GM21723 (cell line): Measurements from ENCODE around the gene CDK3.

ENCODE experiments used
- ATAC-seq: cut with Tn5 transposase; IDR thresholded peaks from one replicate; pipeline ENCODE4 v1.9.1; 2021; ENCODE audit warnings: mild to moderate bottlenecking, moderate library complexity; ENCODE audit not compliant: unreplicated experiment

Gene CDK3

DNA sequence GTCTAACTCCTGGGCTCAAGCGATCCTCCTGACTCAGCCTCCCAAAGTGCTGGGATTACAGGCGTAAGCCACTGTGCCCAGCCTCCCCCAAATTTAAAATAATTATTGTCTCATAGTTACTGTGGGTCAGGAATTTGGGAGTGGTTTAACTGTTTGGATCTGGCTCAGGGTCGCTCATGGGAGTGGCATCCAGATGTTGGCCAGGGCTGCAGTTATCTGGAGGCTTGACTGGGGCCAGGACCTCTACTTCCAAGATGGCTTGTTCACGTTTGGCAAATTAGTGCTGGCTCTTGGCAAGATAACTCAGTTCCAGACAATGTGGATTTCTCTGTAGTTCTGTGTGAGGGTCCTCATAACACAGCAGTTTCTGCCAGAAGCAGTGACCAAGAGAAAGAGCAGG lies 13.6 kb upstream of the CDK3 start:
- ATAC-seq = no peak

DNA sequence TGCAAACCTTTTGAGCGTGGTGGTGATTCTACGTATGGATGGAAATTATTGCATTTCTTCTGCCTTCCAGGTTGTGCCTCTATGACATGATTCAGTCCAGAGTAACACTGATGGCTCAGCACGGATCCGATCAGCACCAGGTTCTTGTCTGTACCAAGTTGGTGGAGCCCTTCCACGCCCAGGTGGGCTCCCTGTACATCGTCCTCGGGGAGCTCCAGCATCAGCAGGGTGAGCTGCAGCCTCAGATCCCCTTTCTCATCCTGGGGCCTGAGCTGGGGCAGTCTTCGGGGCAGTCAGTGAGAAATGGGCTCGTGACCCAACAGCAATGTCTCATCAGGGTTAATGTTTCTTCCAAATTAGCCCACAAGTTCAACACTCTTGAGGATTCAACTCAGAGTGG lies 9.3 kb upstream of the CDK3 start:
- ATAC-seq = no peak

DNA sequence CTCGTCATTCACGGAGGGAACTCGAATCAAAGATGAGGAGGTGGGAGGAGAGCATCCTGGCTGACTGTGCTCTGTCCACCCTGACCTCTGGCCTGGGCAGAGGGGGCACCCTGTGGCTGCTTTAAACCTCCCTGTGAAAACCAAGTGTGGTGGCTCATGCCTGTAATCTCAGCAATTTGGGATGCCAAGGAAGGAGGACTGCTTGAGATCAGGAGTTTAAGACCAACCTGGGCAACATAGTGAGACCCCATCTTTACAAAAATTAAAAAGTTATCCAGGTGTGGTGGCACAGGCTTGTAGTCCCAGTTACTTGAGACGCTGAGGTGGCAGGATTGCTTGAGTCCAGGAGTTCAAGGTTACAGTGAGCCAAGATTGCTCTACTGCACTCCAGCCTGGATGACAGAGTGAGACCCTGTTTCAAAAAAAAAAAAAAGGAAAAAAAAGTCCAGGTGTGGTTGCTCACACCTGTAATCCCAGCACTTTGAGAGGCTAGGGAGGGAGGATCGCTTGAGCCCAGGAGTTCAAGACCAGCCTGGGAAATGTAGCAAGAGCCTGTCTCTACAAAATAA lies 5.8 kb upstream of the CDK3 start:
- no peak for ATAC-seq

DNA sequence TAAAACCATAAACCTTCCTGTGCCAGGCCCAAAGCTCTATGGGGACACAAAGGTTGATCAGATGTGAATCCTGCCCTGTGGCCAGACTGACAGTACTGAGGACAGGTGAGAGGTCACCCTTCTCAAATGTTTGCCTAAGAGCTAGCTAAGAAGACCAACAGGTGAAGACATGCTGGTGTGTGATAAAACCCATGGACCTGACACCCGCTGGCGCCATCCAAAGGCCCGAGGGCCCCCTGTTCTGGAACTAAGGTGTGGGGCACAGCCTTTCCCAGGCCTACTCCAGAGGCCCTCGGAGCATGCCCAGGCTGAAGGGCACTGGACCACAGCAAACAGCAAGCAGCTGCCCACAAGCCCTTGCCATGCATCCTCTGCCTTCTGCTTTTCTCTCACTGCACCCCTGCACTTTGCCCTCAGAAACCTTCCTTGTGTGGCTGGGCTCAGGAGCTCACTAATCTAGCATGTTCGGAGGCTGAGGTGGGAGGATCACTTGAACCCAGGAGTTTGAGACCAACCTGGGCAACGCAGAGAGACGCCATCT lies 5.2 kb upstream of the CDK3 start:
- no peak for ATAC-seq

DNA sequence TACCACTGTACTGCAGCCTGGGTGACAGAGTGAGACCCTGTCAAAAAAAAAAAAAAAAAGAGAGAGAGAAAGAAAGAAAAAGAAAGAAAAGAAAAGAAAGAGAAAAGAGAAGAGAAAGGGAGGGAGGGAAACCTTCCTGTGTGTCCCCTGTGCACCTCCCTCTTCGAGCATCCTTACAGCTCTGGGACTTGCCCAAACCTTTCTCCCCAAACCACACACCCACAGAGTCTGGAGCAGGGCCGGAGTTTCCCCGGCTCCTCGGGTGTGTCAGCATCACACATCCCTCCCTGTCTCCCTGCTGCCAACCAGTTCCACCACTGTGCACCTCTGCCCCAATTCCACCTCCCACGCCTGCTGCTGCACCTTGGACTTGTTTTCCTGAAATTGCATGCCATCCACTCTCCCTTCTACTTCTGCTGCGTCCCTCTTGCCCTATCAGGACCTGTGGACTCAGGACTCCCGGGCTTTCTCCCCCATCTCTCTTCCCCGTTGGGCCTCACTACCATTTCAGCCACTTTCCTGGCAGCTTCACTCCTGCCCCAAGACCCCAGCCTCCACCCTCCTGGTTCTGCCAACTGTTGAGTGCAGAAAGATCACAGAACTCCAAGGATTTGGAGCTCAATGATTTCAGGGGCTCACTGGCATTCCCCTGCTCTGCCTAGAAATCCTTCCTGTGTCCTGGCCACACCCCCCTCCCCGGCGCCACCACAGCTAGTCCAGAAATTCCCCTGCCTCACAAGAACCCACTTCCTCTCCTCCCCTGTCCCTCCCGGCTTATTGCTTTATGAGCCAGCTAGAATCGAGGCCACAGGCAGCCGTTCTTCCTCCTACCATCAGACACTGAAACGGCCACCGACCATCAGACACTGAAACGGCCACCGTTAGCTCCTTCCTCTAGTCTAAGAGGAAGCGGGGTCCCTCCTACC lies 3.7 kb upstream of the CDK3 start:
- no peak for ATAC-seq

DNA sequence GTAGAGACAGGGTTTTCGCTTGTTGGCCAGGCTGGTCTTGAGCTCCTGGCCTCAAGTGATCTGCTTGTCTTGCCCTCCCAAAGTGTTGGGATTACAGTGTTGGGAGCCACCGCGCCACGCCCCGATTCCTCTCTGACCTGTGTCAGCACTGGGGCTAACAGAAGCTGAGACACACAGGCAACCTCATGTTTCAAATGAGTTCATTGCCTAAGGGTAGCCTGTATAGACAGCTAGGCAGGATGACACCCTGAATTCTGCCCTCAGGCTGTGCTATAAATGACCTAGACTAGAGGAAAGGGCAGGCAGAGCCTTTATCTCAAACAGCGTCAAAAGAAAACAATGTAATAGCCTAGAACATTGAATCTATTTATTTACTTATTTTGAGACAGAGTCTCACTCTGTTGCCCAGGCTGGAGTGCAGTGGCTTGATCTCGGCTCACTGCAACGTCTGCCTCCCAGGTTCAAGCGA lies 2.3 kb upstream of the CDK3 start:
- no peak for ATAC-seq

DNA sequence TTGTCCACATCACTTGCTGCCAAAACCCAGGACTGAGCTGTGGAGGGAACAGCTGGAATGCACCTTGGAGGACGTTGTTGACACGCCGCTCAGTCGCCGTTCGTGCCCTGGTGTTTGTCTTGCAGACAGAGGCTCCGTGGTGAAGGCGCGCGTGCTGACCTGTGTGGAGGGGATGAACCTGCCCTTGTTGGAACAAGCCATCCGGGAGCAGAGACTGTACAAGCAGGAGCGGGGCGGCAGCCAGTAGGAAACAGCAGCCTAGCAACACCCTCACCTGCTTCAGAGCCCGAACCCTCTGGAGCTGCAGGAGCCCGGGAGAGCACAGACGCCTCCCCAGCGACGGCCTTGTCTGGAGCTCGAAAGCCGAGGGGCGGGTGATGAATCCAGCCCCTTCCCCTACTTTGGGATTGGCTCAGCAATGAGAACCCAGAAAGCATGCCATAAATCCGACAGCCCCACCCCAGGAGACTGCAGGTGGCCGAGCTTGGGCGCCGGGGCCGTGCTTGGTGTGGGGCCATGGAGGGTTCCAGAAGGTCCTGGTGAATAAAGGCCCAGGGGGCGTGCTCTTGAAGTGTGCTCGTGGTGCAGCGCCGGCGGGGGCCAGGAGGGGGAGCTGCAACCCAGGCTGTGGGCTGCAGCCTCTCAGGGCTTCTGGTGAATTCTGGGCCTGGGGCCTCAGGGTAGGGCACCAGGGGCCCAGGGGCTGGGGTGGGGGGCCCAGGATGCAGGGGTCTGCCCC lies 470 bp upstream of the CDK3 start:
- ATAC-seq = no peak

DNA sequence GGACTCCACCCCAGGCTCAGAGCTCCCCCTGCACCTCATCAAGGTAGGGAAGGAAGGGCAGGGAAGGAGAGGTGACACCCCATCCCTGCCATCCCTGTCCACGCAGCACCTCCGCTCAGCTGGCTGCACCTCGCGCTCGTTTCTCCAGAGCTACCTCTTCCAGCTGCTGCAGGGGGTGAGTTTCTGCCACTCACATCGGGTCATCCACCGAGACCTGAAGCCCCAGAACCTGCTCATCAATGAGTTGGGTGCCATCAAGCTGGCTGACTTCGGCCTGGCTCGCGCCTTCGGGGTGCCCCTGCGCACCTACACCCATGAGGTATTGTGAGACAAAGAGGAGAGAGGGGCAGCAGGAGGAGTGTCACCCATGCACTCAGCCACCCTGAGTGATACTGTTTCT lies 1.4 kb downstream of the CDK3 start:
- ATAC-seq = no peak

DNA sequence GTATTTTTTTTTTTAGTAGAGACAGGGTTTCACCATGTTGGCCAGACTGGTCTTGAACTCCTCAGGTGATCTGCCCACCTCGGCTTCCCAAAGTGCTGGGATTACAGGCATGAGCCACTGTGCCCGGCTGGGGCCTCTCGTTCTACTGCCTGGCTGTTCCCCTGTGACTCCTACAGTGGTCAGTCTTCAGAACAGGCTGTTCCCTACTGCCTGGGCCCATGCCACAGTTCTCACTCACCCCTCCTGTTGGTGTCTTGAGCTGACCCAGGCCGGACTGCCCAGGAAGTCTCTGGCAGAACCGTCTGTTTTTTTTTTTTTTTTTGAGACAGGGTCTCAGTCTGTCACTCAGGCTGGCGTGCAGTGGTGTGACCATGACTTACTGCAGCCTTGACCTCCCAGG lies 3.3 kb downstream of the CDK3 start:
- no peak for ATAC-seq

DNA sequence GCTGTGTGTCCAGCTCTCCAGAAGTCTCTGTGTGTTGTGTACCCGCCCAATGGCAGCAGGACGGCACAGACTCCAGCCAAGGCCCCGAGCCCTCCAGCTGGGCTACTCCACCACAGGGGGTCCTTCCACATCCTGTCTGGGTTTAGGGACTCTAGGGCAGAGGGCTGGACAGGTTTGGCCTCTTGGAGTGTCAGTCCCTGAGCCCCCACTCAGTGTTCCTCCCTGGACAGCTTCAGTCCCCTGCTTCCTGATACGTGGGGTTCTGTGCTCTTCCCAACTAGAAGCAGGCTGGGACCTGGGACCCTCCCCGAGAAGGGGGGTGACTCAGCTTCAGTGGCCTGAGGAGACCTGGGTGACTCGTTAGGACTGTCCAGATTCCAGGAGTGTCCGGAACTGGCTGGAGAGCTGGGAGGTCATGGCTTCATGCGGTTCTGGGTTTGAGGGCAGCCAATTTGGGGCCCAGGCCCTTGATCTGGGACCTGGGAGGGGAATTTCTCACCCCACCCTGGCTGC lies 4.2 kb downstream of the CDK3 start:
- no peak for ATAC-seq

DNA sequence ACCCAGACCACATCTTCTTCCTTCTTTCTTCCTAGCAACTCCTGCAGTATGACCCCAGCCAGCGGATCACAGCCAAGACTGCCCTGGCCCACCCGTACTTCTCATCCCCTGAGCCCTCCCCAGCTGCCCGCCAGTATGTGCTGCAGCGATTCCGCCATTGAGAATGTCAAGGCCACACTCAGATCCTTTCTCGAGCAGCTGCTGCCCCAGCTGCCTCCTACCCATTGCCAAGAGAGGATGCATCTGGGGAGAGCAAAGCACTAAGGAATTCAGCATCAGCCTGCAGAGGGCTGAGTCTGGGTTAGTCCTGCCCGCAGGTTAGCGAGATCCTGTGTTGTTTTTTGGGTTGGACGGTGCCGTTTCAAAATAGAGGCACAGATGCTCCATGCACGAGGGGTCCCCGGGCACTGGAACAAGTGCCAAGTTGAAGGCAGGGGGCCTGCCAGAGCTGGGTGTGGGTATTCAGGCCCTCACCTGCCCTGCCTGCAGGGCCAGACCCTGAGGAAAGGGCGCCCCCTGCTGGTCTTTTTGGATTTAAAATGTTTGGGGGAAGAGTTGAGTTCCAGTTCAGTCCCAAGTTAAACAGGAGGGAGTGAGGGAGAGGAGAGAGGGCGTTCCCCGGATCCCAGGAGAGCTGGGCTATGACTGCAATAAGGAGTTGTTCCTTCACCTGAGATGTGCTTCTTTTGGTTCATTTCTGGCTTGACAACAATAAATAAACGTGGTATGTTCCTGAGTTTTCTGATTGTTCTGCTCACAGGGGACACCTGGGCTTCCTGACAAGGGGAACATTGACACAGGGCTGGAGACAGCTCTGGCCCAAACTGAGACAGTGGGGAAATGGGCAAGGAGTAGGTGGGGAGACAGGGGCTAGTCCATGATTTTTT lies 4.9 kb downstream of the CDK3 start:
- no peak for ATAC-seq

DNA sequence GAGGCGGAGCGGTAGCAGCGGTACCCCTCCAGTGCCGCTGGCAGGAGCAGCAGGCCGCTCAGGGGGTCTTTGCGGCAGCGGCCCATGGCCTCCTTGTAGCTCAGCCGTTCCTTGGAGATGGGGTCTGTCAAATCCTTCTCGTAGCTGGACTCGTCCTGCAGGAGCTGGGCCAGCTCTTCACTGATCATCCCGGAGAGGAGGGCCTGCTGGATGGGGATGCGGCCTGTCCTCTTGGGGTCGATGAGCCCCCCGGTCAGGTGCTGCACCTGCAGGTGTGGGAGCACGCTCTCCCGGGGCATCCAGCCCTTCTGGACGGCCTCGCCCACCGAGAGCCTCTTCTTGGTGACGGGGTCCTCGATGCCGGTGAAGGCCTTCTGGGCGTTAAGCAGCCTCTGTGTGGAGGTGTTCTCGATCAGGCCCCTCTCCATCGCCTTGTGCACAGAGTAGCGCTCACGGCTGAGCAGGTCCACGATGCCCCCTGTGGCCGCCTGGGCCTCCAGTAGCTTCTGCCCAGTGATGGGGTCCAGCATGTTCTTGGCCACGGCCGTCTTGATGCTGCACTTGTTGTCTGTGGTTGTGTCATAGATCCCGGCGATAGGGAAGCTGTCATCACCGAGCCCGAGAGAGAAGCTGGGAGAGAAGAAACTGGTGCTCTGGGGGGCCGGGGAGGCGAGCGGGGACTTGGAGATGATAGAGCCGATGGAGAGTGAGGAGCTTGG lies 6.6 kb downstream of the CDK3 start:
- ATAC-seq = no peak

DNA sequence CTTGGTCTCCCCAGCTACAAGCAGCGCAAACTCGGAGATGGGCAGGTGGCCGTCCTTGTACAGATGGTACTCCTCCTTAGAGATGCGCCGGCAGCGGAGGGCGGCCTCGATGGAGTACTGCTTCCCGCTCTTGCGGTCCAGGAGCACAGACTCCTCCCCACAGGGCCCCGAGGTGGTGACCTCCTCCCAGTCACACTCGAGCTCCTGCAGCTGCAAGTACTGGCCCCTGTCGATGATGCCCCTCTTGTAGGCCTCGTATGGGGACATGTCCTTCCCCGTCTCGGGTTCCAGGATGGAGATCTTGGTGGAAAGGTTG lies 7.2 kb downstream of the CDK3 start:
- no peak for ATAC-seq

DNA sequence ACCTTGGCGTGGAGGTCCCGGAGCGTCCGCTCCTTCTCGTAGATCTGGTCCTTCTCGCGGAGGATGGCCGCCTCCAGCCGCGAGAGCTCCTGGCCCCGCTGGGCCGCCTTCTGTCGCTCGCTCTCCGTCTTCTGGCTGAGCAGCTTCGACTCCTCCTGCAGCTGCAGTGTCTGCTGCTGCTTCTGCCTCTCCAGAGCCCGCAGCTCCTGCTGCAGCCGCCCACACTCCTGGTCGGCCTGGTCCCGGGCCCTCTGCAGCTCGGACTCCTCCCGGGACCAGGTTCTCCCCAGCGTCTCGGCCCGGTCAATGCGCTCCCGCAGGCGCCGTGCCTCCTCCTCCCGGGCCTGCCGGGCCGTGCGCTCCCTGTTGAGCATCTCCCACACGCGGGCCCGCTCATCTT lies 7.6 kb downstream of the CDK3 start:
- no peak for ATAC-seq

DNA sequence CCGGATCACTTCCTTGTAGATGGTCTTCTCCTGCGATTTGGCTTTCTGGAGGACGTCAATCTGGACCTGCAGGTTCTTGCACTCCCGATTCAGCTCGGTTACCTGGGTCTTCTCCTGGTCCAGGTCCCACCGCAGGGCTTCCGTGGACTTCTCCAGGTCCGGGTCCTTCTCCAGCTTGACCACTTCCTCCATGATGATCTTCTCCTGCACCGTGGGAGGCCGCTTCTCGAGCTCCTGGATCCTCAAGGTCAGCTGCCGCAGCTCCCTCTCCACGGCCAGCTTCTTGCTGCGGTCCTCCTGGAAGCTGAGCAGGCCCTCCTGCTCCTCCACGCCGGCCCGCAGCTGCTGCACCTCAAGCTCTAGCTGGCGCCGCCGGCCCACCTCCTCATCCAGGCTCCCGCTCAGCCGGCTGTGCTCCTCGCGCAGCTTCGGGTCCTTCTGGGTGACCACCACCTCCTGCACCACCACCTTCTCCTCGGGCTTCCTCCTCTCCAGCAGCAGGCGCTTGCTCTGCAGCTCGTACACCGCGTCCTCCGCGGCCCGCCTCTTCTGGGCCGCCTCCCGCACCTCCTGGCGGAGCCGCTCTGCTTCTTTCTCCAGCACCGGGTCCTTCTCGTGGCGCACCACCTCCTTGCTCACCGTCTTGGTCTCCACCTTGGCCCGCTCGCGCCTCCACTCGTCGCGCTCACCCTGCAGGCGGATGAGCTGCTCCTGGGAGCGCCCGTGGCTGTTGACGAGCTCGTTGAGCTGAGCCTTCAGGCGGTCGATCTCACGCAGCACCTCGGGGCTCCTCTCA lies 8.2 kb downstream of the CDK3 start:
- ATAC-seq = no peak

DNA sequence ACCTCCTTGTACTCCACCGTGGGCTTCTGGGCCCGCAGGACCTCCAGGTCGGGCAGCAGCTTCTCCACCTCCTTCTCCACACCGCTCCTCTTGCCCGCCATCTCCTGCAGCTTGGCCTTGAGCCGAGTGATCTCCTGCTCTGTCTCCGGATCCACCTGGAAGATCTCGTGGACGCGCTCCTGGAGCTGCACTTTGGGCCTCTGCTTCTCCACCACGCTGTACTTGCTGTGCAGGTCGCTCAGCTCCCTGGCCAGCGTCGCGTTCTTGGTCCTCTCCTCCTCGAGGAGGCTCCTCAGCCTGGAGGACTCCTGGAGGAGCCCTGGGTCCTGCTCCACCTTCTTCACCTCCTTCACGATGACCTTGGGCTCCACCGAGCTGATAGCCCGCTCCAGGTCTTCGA lies 8.8 kb downstream of the CDK3 start:
- ATAC-seq = no peak

DNA sequence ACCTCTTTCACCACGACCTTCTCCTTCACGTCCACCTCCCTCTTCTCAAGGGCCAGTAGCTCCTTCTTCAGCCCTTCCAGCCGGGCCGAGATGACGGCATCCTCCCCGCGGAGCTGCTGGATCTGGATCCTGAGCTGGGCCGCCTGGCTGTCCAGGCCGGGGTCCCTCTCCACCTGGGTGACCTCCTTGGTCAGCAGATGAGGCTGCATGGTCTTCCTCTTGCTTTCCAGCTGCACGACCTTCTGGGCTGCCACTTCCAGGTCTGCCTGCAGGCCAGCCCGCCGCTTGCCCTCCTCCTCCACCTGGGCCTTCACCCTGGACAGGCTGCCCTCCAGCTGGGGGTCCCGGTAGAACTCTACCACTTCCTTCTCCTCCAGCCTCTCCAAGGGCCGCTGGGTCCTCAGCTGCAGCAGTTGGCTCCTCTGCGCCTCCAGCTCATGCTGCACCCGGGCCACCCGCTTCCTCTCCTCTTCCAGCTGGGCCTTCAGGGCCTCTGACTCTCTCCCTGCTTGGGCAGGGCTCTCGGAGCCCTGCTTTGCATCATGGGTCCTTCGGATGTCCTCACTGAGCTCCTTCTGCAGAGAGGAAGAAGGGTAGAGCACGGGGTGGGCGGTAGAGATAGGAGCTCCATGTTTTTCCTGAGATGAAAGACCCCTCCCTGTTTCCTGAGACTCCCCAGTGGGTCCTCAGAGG lies 9.5 kb downstream of the CDK3 start:
- no peak for ATAC-seq

DNA sequence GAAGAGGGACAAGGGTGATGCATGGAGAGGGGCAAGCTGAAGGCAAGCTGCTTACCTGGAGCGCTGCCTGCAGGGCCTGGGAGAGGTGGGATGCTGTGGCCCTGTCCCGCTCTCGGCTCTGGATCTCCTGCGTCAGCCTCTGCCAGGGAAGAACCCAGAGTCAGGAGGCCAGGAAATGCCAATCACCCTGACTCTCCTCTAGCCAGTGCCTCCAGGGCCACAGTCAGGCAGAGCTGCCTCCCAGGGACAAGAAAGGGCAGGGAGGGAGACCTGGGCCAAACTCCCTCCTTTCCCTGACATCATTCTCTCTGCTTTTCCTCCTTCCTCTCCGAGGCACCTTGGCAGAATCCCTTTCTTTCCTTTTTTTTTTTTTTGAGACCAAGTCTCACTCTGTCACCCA lies 11.3 kb downstream of the CDK3 start:
- no peak for ATAC-seq
